HepG2 (cell line): Measurements from ENCODE around the gene BABAM1. TPM values are rescaled to one million over a fixed set of nuclear protein-coding genes. Genes with fewer than 3 reads are reported as not detected.

Experiments
- ATAC-seq: fragments of 200-7000 bp; cut with Tn5 transposase; 3 replicates; pipeline ENCODE4 v1.9.1; 2020; ENCODE audit warnings: mild to moderate bottlenecking, moderate library complexity
- BruUV-seq: library from RNA; stranded (reverse); fragments of 400-500 nt; replicated peaks from 2 replicates; lab custom pipeline; 2021; lab: Mats Ljungman, UMichigan
- CTCF ChIA-PET: fragments of 300-600 bp; formaldehyde crosslinking; extraction: SDS; loops from one replicate; lab custom pipeline; 2021; ENCODE audit warnings: low total read pairs, inconsistent platforms, low intra/inter-chr PET ratio; lab: Yijun Ruan, JAX
- POLR2A ChIA-PET: fragments of 350-600 bp; sonication (Branson Sonifier 250); formaldehyde crosslinking; loops from one replicate; lab custom pipeline; 2020; ENCODE audit warnings: antibody characterized with exemption, inconsistent platforms; lab: Yijun Ruan, JAX
- DNase-seq: peaks from one replicate; pipeline ENCODE4 v3.0.0-alpha.2; 2015; ENCODE audit warnings: low spot score
- FAIRE-seq: peaks from 3 replicates; lab custom pipeline; 2011; peaks lifted over from hg19 to GRCh38; lab: Jason Lieb, UNC
- H2AFZ ChIP-seq: one replicate; pipeline ENCODE4 v1.6.1; 2011; ENCODE audit warnings: low read length, inconsistent platforms
- H3K27ac ChIP-seq: fragments of 300-600 bp; 3 replicates; pipeline ENCODE4 v1.8.0; 2011; ENCODE audit warnings: mixed run types, mild to moderate bottlenecking, mixed read lengths, low read length, inconsistent platforms; ENCODE audit not compliant: insufficient read depth; ENCODE audit errors: extremely low read length
- H3K27me3 ChIP-seq, 2 experiments: fragments of 200-600 bp in 1 of 2; 2 replicates in 1 of 2; 3 replicates in 1 of 2; pipeline versions ENCODE4 v1.6.0 to v1.8.0; 2011; ENCODE audit warnings: low read length in 2 of 2, mild to moderate bottlenecking in 2 of 2, moderate library complexity in 2 of 2, inconsistent platforms in 1 of 2; ENCODE audit not compliant: insufficient read depth in 2 of 2, control insufficient read depth in 1 of 2
- H3K36me3 ChIP-seq, 2 experiments: fragments of 200-600 bp in 1 of 2; replicated peaks in 1 of 2; 2 replicates in 1 of 2; 3 replicates in 1 of 2; pipeline versions ENCODE4 v1.5.1 to v1.8.0; 2011; ENCODE audit warnings: low read length in 2 of 2, inconsistent platforms in 1 of 2; ENCODE audit not compliant: insufficient read depth in 2 of 2, control insufficient read depth in 1 of 2
- H3K4me1 ChIP-seq: 2 replicates; pipeline ENCODE4 v1.5.1; 2012; ENCODE audit warnings: low read length, inconsistent platforms; ENCODE audit not compliant: insufficient read depth
- H3K4me2 ChIP-seq: 2 replicates; pipeline ENCODE4 v1.6.0; 2011; ENCODE audit warnings: low read depth, low read length, inconsistent platforms
- H3K4me3 ChIP-seq, 3 experiments: fragments of 200-600 bp in 1 of 3; sonication (generic), shearing (Covaris generic) in 1 of 3; replicated peaks in 1 of 3; 2 replicates each; pipeline ENCODE4 v1.5.1; 2011 to 2016; ENCODE audit warnings: low read length in 3 of 3, inconsistent platforms in 2 of 3, low read depth in 2 of 3, mild to moderate bottlenecking in 2 of 3, control low read depth in 1 of 3, mixed read lengths in 1 of 3; ENCODE audit not compliant: insufficient read depth in 1 of 3
- H3K79me2 ChIP-seq: one replicate; pipeline ENCODE4 v1.6.1; 2011; ENCODE audit warnings: low read length, inconsistent platforms; ENCODE audit not compliant: insufficient read depth
- H3K9ac ChIP-seq: 2 replicates; pipeline ENCODE4 v1.6.0; 2011; ENCODE audit warnings: mild to moderate bottlenecking, low read depth, low read length, inconsistent platforms; ENCODE audit not compliant: insufficient read depth
- H3K9me3 ChIP-seq: 2 replicates; pipeline ENCODE4 v1.5.1; 2012; ENCODE audit warnings: mild to moderate bottlenecking, low read length
- H4K20me1 ChIP-seq: 2 replicates; pipeline ENCODE4 v1.6.0; 2011; ENCODE audit warnings: inconsistent platforms, mild to moderate bottlenecking, low read length, moderate library complexity; ENCODE audit not compliant: insufficient read depth
- ATF7-NPFF ChIP-seq: sonication (generic); formaldehyde crosslinking; IDR thresholded peaks from 2 replicates; pipeline ENCODE4 v1.8.1; 2023; ENCODE audit warnings: mild to moderate bottlenecking, low read depth, missing genetic modification reagents, moderate library complexity
- BCL6 ChIP-seq: IDR thresholded peaks from 2 replicates; pipeline ENCODE4 v1.6.1; 2016; ENCODE audit warnings: missing genetic modification reagents, missing compliant biosample characterization
- CAMTA2 ChIP-seq: sonication (generic); formaldehyde crosslinking; IDR thresholded peaks from 2 replicates; pipeline ENCODE4 v1.4.0; 2020; ENCODE audit warnings: mild to moderate bottlenecking, missing genetic modification reagents, borderline replicate concordance
- CHD4 ChIP-seq: fragments of 200-600 bp; sonication (generic); IDR thresholded peaks from 2 replicates; pipeline ENCODE4 v1.7.0; 2017; ENCODE audit warnings: mild to moderate bottlenecking, low read length, borderline replicate concordance
- CREB3 ChIP-seq: sonication (generic); formaldehyde crosslinking; IDR thresholded peaks from 2 replicates; pipeline ENCODE4 v1.5.0; 2020; ENCODE audit warnings: missing genetic modification reagents
- HMGA1 ChIP-seq: sonication (generic); formaldehyde crosslinking; conservative IDR thresholded peaks from 2 replicates; pipeline ENCODE4 v1.4.0; 2020; ENCODE audit warnings: missing genetic modification reagents
- HNF4G ChIP-seq, 2 experiments: sonication (generic) in 1 of 2; formaldehyde crosslinking in 1 of 2; IDR thresholded peaks; 2 replicates each; pipeline versions ENCODE4 v1.4.0 to v1.6.1; 2011 to 2020; ENCODE audit warnings: borderline replicate concordance in 2 of 2, low read depth in 2 of 2, mild to moderate bottlenecking in 2 of 2, low read length in 1 of 2, missing genetic modification reagents in 1 of 2, moderate library complexity in 1 of 2
- ISX ChIP-seq: sonication (generic); formaldehyde crosslinking; conservative IDR thresholded peaks from 2 replicates; pipeline ENCODE4 v1.5.0; 2020; ENCODE audit warnings: missing genetic modification reagents
- KAT8 ChIP-seq: IDR thresholded peaks from 2 replicates; pipeline ENCODE4 v1.6.1; 2016; ENCODE audit warnings: missing genetic modification reagents, missing compliant biosample characterization
- MAFK ChIP-seq, 2 experiments: IDR thresholded peaks in 1 of 2; conservative IDR thresholded peaks in 1 of 2; 2 replicates each; pipeline ENCODE4 v1.6.1; 2011; ENCODE audit warnings: improper control_type of control experiment in 2 of 2, low read length in 2 of 2
- MTA3 ChIP-seq: sonication (generic); formaldehyde crosslinking; IDR thresholded peaks from 2 replicates; pipeline ENCODE4 v1.4.0; 2020; ENCODE audit warnings: missing genetic modification reagents
- NR1H2 ChIP-seq: sonication (generic); formaldehyde crosslinking; IDR thresholded peaks from 2 replicates; pipeline ENCODE4 v1.8.1; 2022; ENCODE audit warnings: low read depth, missing genetic modification reagents, borderline replicate concordance
- NR2F2 ChIP-seq: IDR thresholded peaks from 2 replicates; pipeline ENCODE4 v1.6.1; 2012; ENCODE audit warnings: low read depth, inconsistent platforms, borderline replicate concordance
- POLR2A ChIP-seq, 2 experiments: IDR thresholded peaks; 2 replicates each; pipeline ENCODE4 v1.6.1; 2011; ENCODE audit warnings: low read depth in 2 of 2, low read length in 2 of 2, mild to moderate bottlenecking in 1 of 2, moderate library complexity in 1 of 2; ENCODE audit not compliant: insufficient read depth in 1 of 2
- REPIN1 ChIP-seq: sonication (generic); formaldehyde crosslinking; IDR thresholded peaks from 2 replicates; pipeline ENCODE4 v1.8.0; 2022; ENCODE audit warnings: missing genetic modification reagents, low read depth, mild to moderate bottlenecking, borderline replicate concordance
- SETDB1 ChIP-seq: sonication (generic); formaldehyde crosslinking; IDR thresholded peaks from 2 replicates; pipeline ENCODE4 v1.5.1; 2020; ENCODE audit warnings: missing genetic modification reagents, mild to moderate bottlenecking, borderline replicate concordance
- ZFP36L2 ChIP-seq: sonication (generic); formaldehyde crosslinking; IDR thresholded peaks from 2 replicates; pipeline ENCODE4 v1.4.0; 2020; ENCODE audit warnings: missing genetic modification reagents
- ZNF264 ChIP-seq: sonication (generic); formaldehyde crosslinking; IDR thresholded peaks from 2 replicates; pipeline ENCODE4 v1.4.0; 2020; ENCODE audit warnings: missing genetic modification reagents
- ZNF670 ChIP-seq: sonication (generic); formaldehyde crosslinking; IDR thresholded peaks from 2 replicates; pipeline ENCODE4 v1.8.0; 2022; ENCODE audit warnings: mild to moderate bottlenecking, missing genetic modification reagents, borderline replicate concordance
- ZNF720 ChIP-seq: sonication (generic); formaldehyde crosslinking; IDR thresholded peaks from 2 replicates; pipeline ENCODE4 v1.4.0; 2020; ENCODE audit warnings: missing genetic modification reagents
- WGBS: methylation state at CpG from one replicate; pipeline ENCODE4 v1.1.6; 2017; ENCODE audit warnings: low lambda C conversion rate; 5-methylcytosine and 5-hydroxymethylcytosine counted together
- in situ Hi-C: cut with HindIII; loops from 2 replicates; pipeline ENCODE4 v1.10.0; 2017; ENCODE audit warnings: low pct_unique_long_range_greater_than_20kb; ENCODE audit not compliant: extremely low pct_ligation_motif_present
- intact Hi-C: fragments of 100-400 bp; cut with micrococcal nuclease; formaldehyde crosslinking; loops from one replicate; pipeline ENCODE4 v1.10.0; 2022; ENCODE audit not compliant: unreplicated experiment
- polyA plus RNA-seq, 8 experiments: library from polyadenylated mRNA; depleted of rRNA in 3 of 8; stranded (reverse) in 7 of 8; unstranded in 1 of 8; fragments of >200 nt; fragmentation: Illumina TruSeq in 4 of 8; extraction: Trizol in 4 of 8; gene quantifications; 2 replicates each; pipeline versions ENCODE4 v1.2.1 to v1.2.3, GENCODE V29; 2011 to 2016; ENCODE audit warnings: low read depth in 4 of 8, missing spikeins in 1 of 8, mixed read lengths in 1 of 8; ENCODE audit not compliant: insufficient read depth in 1 of 8
- total RNA-seq, 5 experiments: library from RNA; depleted of rRNA; stranded (reverse); fragments of >200 nt; fragmentation: Illumina TruSeq; extraction: Trizol; gene quantifications; 2 replicates each; pipeline ENCODE4 v1.2.3, GENCODE V29; 2016; ENCODE audit warnings: low read depth in 1 of 5

The BABAM1 gene
- total and polyA plus RNA-seq, 2 of the 13 experiments (the other 11 are each of a cell fraction or from before 2014, with no cell fraction given), result 70.0 to 82.0 TPM

- ATAC-seq (no peak), DNase-seq (no peak), FAIRE-seq (no peak)
- Histone ChIP-seq H3K36me3 (peaks cover 0 to 9% of the 10 kb centered on the region in 2 experiments; a peak in 2 of 5 replicates), H3K9ac (no peak overlapping the region), H3K79me2 (no peaks in the 10 kb centered on the region), H2AFZ (no peak overlapping the region), H3K27ac (no peak overlapping the region), H3K4me1 (peaks cover 8% of the 10 kb centered on the region), H3K27me3 (no peaks in the 10 kb centered on the region), H3K4me2 (no peak overlapping the region), H3K4me3 (no peak overlapping the region), H4K20me1 (no peaks in the 10 kb centered on the region), H3K9me3 (no peaks in the 10 kb centered on the region)
- POLR2A ChIA-PET, result no interaction called here
- in situ Hi-C loops, result no loop called here
- CTCF ChIA-PET, result no interaction called here
- WGBS, result 91% methylated on average over 17 of the region's 17 CpGs
- TF ChIP-seq KAT8 (CRISPR knock-in tag) (no peak), NR1H2 (CRISPR knock-in tag) (no peak), ZNF720 (no peak), HNF4G (IDR thresholded peaks at IDR 0.05; ENCODE audit: borderline replicate concordance, low read depth, low read length) (no peak), HNF4G (CRISPR knock-in tag; IDR thresholded peaks at IDR 0.05; ENCODE audit: borderline replicate concordance, low read depth) (no peak), ZFP36L2 (CRISPR knock-in tag) (no peak), ATF7-NPFF (CRISPR knock-in tag) (no peak), SETDB1 (CRISPR knock-in tag) (no peak), ISX (CRISPR knock-in tag) (no peak)
- BruUV-seq, result no TSS peak
- intact Hi-C loops, result no loop called here
Measured at GRCh38 chr19:17325881-17326594, 58.8 kb downstream of the BABAM1 start.

GRCh38 chr19:17326595-17326966 is 59.3 kb downstream of the BABAM1 start:
- Histone ChIP-seq H3K27me3 (no peaks in the 10 kb centered on the region), H3K27ac (no peak overlapping the region), H3K9me3 (no peaks in the 10 kb centered on the region), H3K4me1 (peaks cover 13% of the 10 kb centered on the region), H4K20me1 (no peaks in the 10 kb centered on the region), H3K4me2 (no peak overlapping the region), H3K9ac (no peak overlapping the region), H3K79me2 (no peaks in the 10 kb centered on the region), H2AFZ (no peak overlapping the region), H3K36me3 (peaks cover 0 to 6% of the 10 kb centered on the region in 2 experiments; a peak in 2 of 5 replicates), H3K4me3 (no peak overlapping the region)
- 81% methylated on average over 11 of the region's 11 CpGs for WGBS
- intact Hi-C loops (no loop called here), in situ Hi-C loops (no loop called here)
- no TSS peak for BruUV-seq
- DNase-seq (no peak), ATAC-seq (no peak), FAIRE-seq (no peak)
- ChIA-PET POLR2A (interaction anchor here (0.9 kb wide), 1 partner anchor 17 kb away, joined by 3 read pairs; the partner anchor contains the start of gene DDA1), CTCF (no interaction called here)
- no peak for TF ChIP-seq MTA3 (CRISPR knock-in tag)
- TF ChIP-seq CHD4, result no peak
- no peak for TF ChIP-seq HMGA1 (CRISPR knock-in tag)
- TF ChIP-seq CREB3 (CRISPR knock-in tag), result no peak
- no peak for TF ChIP-seq MAFK (conservative IDR thresholded peaks at IDR 0.05 in 1 of 2, IDR thresholded peaks at IDR 0.05 in 1 of 2; ENCODE audit: low read length in 2 of 2)
- TF ChIP-seq ZNF670, result no peak
- no peak for TF ChIP-seq REPIN1 (CRISPR knock-in tag)
- no peak for TF ChIP-seq POLR2A (IDR thresholded peaks at IDR 0.05; ENCODE audit: insufficient read depth in 1 of 2, low read depth in 2 of 2, low read length in 2 of 2)
- TF ChIP-seq BCL6 (CRISPR knock-in tag), result no peak
- no peak for TF ChIP-seq CAMTA2 (CRISPR knock-in tag)
- TF ChIP-seq NR2F2, result no peak
- TF ChIP-seq ZNF264, result no peak
